ENCODE results near the gene P4HB.
"Not testable (repeated sequence)": the region's sequence is repeated elsewhere in the genome, so short reads cannot be mapped to it uniquely, and the experiment has no call there.

Gene P4HB

GRCh38 chr17:81845881-81846742 is 14.2 kb downstream of the P4HB start:
- DNase-seq (ENCODE audit: low spot score) = no peak

DNA sequence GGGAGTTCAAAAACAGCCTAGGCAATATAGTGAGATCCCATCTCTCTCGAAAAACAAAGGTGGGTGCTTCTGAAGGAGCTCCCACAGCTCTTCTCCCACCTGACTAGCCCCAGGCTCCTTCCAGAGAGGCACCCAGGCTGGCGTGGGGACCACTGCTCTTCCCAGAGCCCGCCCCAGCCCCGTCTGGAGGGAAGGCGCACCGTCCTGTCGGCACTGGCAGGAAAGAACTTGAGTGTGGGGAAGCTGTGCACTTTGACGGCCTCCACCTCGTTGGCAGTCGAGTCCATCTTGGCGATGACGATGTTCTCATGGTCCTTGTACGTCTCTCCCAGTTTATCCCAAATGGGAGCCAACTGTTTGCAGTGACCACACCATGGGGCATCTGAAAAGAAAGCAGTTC is 15.0 kb downstream of the P4HB start:
- DNase-seq (ENCODE audit: low spot score) = no peak

DNA sequence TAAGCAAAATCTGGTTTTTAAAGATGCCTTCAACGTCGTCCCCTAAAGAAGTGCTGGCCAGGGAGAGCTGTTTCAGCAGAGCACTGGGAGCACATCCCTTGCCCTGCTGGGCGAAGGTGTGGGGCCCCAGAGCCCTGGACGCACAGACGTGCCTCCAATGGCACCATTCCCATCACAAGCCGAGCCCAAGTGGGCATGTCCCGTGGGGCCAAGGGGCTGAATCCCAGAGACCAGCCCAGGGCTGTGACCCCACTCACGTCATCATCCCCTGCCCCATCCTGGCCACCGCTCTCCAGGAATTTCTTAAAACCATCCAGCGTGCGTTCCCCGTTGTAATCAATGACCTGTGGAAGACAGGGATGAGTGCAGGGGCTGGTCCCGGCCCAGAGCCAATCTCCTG is 15.4 kb downstream of the P4HB start:
- no peak for DNase-seq (ENCODE audit: low spot score)

DNA sequence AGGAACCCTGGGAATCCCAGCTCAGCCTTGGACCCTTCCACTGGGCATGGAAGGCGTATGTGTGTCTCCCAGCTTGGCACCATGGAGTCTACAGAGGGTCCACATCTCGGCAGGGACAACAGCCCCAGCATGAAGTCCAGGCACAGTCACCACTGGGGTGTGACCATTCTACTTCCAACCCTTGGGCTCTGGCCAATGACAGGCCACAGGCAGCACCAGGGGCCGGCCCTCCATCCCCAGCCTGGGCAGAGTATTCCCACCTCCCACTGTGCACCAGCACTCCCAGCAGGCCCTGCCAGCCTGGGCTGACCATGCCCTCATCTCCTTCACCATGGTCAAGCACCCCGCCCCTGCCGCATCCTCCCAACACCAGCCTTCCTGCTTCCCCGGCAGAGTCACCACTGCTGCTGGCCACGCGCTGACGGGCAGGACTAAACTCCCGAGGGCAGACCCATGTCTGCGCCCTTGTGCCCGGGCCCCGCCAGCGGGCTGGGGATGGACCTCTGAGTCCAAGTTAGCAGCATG is 15.9 kb downstream of the P4HB start:
- no peak for DNase-seq (ENCODE audit: low spot score)

DNA sequence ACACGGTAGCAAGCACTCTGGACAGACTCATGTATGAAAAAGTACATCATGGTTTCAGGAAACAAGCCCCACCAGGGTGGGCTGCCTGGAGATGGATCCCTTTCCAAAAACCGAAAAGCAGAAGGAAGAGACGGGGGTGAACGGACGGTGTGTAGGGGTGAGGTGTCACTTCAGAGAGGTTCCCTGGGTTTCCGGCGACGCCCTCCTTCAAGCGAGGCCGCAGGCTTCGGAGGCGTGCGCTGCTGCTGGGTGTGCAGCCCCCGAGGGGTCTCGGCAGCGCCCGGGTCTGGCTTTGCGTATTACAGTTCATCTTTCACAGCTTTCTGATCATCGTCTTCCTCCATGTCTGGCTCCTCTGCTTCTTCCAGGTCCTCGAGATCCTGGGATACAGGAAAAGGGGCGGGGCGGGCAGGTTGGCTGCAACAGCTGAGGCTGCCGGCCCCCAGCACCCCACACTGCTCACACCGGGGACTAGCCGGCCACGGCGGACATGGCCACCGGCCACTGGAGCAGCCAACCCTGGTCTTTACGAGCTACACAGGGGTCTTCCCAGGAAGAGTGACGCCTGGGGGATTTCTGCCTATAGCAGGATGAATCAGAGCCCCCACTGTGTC is 16.5 kb downstream of the P4HB start:
- no peak for DNase-seq (ENCODE audit: low spot score)

- no peak for DNase-seq (ENCODE audit: low spot score)
These were observed 17.4 kb downstream of the P4HB start for GRCh38 chr17:81842725-81843504.

DNA sequence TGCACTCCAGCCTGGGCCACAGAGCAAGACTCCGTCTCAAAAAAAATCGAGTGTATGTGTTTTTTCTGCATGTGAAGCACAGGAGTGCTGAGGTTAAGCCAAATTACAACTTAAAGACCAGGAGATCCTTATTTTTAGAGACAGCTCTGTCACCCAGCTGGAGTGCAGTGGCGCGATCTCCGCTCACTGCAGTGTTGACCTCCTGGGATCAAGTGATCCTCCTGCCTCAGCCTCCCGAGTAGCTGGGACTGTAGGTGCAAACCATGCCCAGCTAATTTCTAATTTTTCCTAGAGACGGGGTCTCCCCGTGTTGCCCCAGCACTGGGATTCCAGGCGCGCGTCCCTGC is 18.0 kb downstream of the P4HB start:
- DNase-seq (ENCODE audit: low spot score) = no peak

DNA sequence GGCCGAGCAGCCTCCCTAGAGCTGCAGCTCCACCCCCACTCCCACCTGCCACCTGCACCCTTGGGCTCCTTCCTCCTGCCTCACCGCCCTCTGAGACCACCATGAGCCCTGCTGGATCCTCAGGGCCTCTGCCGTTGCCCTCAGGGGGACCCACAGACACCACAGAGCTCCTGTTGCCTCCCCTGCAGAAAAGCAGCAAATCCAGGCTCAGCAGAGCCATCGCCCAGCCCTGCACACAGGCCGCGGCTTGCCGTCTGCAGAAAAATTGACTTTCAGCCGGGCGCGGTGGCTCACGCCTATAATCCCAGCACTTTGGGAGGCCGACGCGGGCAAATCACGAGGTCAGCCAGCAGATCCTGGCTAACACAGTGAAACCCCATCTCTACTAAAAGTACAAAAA is 18.5 kb downstream of the P4HB start:
- DNase-seq (ENCODE audit: low spot score) = no peak

DNA sequence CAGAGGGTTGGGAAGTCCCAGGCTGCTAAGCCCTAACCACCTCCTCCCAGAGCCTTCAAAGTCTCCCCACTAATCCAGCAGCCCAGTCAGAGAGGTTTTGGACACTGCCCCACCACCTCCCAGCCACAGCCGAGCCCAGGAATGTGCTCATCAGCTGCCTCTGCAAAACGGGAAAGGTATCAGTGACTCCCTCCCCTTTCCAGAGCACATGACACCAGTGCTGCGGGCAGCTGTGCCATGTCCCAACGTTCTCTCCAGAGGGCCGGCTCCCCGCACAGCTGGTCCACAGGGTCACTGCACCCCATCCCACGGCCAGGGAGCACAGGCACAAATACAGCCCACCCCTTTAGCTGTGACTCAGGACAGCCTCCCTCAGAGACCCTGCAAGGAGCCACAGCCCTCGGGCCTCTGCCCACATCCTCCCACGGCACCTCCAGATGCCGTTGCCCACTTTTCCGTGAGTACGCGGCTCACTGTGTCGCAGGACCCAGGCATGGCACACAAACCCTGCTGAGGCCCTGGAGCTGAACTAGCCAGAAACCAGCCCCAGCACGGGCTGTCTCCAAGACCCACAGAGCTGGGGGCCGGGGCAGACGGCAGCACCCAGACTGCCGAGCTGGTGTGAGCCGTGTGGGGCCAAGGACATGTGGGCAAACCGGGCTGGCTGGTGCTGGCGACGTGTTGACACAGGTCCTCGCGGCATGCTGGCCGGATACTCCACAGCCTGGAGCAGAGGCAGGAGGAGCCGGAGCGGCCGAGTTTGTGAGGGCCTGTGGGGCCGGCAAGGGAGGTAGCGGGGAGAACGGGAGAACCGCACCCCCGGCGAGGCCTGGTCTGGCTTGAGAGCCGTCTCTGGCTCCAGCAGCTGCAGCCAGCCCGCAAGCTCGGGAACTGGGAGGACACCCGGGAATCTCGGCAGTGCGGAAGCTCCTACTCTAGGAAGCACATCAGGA is 19.2 kb downstream of the P4HB start:
- DNase-seq (ENCODE audit: low spot score) = no peak

GRCh38 chr17:81840059-81840458 is 20.3 kb downstream of the P4HB start:
- not testable (repeated sequence) for DNase-seq (ENCODE audit: low spot score)

GRCh38 chr17:81839301-81839700 is 21.0 kb downstream of the P4HB start:
- DNase-seq (ENCODE audit: low spot score) = no peak

GRCh38 chr17:81838753-81839255 is 21.5 kb downstream of the P4HB start:
- DNase-seq (ENCODE audit: low spot score) = no peak

GRCh38 chr17:81837641-81838040 is 22.7 kb downstream of the P4HB start:
- no peak for DNase-seq (ENCODE audit: low spot score)

GRCh38 chr17:81834831-81835267 is 25.5 kb downstream of the P4HB start, which contains the start of gene PPP1R27:
Gene PPP1R27 (minus strand): TSS chr17:81835050. CDS start chr17:81834953, 97 bp downstream.
- no peak for DNase-seq (ENCODE audit: low spot score)

DNA sequence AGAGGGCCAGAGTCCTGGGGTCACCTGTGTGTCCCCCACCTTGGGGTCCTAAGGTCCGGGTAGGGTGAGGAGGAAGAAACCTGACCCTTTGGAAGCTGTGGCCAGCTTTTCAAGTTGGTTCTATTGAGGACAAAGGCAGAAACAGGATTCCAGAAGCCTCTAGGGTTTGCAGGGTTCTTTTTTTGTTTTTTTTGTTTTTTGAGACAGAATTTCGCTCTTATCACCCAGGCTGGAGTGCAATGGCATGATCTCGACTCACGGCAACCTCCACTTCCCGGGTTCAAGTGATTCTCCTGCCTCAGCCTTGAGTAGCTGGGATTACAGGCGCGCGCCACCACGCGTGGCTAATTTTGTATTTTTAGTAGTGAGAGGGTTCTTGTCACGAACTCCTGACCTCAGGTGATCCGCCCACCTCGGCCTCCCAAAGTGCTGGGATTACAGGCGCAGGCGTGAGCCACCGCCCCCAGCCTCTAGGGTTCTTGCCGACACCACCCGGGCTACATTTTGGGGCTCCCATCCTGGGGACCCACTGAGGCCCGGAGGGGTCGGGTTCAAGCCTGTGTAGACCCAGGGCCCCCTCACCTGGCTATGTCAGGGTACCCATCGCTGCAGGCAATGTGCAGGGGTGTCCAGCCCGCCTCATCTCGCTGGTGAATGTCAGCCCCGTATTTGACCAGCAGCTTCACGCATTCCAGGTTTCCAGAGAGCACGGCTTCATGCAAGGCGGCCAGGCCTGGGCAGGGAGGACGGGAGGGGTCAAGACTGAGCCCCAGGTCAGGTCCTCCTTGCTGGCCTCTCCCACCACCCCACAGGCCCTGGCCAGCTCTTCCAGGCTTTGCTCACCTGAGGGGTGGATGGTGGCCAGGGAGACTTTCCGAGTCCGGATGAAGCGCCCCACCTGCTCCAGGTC is 26.2 kb downstream of the P4HB start:
- DNase-seq (ENCODE audit: low spot score) = no peak

- DNase-seq (ENCODE audit: low spot score) = peak; percentile 95
These were observed 27.0 kb downstream of the P4HB start, which contains the start of gene MCRIP1 for GRCh38 chr17:81833160-81833920. Gene MCRIP1 (minus strand): TSS chr17:81833291. CDS start chr17:81824506, 8,785 bp downstream.

GRCh38 chr17:81832608-81833159 is 27.7 kb downstream of the P4HB start:
- DNase-seq (ENCODE audit: low spot score) = no peak

DNA sequence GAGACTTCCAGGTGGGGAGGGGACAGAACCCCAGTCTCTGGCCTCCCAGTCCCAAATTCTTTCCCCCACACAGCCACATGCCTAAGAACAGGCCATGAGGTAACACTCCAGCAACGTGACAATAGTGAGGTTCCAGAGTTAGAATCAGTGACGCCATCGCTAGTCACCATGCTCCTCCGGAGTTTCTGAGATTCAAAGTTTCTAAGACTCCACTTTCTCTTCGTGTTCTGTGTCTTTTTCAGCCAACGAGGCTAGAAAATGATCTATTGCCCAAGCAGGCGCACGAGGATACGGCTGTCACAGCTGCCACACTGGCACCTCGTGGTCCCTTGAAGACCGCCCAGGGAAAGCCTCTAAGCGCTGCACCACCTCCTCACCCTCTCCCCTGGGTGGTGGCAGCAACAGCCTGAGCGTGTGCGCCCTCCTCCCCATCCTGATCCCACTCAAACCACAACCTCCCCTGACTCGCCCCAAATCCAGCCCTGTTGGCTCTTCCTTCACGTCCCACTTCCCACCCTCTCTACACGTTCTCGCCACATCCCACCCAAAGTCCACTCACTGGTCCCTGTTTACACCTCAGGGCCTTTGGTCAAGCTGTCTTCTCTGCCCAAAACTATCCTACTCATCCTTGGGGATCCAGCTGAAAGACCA is 28.3 kb downstream of the P4HB start:
- DNase-seq (ENCODE audit: low spot score) = peak; percentile 10

Measured in hematopoietic multipotent progenitor cell treated with erythropoietin and hydrocortisone succinate and interleukin-3 and kit ligand, for 17 days (in vitro differentiated cells).